HG03066 (cell line): ENCODE results near the gene SPTB.
A peak's percentile ranks its signal among the peaks of the same experiment; 100 is the strongest.
"Not testable (repeated sequence)": the region's sequence is repeated elsewhere in the genome, so short reads cannot be mapped to it uniquely, and the experiment has no call there.

Source experiments
- ATAC-seq: cut with Tn5 transposase; IDR thresholded peaks from one replicate; pipeline ENCODE4 v1.9.1; 2021; ENCODE audit warnings: low read depth; ENCODE audit not compliant: unreplicated experiment

The SPTB gene

GRCh38 chr14:64825006-64825405 is 54.7 kb downstream of the SPTB start:
- no peak for ATAC-seq

DNA sequence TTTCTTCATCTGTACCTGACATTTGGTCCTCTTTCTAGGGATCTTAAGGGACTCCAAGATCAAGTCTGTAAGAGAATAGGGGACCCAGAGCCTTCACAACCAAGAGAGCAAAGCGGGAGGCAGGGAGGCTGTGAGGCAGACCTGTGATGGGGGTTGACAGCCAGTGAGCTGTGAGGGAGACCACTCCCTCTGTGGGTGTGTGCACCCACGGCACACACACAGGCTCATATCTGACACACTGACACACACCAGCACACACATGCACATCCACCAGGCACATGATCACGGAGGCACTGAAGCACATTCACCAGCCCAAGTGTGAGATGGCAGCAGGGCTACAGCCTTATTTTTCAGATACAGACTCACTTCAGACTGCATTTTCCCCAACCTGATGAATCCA is 55.2 kb downstream of the SPTB start:
- ATAC-seq, result no peak

DNA sequence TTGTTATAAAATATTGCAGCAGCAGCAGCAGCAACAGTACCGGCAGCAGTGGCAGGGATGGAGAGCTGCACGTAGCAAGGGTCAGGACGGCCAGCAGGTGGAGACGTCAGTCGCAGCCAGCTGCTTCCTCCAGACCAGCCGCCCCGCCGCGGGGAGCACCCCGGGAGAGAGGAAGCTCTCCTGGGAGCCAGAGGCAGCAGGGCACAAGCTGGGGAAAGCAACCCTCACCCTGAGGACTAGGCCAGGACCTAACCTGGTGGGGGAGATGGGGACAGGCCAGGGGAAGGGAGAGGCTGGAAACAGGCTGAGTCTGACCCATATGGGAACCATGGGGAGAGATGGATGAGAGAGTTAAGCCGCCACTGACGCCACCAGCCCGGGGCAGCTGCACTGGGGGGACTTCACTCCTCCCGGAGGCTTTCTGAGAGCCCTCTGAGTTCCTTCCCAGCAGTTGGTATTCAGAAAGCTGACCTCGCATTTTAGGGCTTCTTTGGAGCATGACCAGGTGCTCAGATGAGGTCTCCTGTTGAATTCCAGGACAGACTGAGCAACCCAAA is 56.3 kb downstream of the SPTB start:
- ATAC-seq, result peak; percentile 66

GRCh38 chr14:64821651-64822050 is 58.1 kb downstream of the SPTB start:
- no peak for ATAC-seq

DNA sequence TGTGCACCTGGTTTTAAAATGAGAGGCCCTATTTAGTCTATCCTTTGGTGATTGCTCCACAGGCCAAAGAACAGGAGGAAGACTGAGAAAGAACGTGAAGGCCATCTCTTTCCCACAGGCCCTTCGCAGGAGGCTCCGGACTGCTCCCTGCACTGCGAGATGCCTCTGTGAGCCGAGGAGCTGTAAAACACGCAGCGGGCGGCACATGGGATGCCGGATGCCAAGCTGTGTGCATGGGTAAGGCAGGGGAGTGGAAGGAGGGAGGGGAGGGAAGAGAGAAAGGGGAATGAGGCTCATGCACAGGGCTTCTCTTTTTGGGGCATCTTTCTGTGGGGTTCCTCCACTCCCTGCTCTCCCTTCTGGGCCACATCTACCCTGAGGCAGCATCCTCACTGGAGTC is 61.6 kb downstream of the SPTB start:
- no peak for ATAC-seq

- ATAC-seq, result no peak
Observed at GRCh38 chr14:64817631-64818030, 62.1 kb downstream of the SPTB start.

GRCh38 chr14:64816221-64816783 is 63.4 kb downstream of the SPTB start:
- ATAC-seq, result no peak

- no peak for ATAC-seq
Observed at GRCh38 chr14:64815257-64815656, 64.5 kb downstream of the SPTB start.

DNA sequence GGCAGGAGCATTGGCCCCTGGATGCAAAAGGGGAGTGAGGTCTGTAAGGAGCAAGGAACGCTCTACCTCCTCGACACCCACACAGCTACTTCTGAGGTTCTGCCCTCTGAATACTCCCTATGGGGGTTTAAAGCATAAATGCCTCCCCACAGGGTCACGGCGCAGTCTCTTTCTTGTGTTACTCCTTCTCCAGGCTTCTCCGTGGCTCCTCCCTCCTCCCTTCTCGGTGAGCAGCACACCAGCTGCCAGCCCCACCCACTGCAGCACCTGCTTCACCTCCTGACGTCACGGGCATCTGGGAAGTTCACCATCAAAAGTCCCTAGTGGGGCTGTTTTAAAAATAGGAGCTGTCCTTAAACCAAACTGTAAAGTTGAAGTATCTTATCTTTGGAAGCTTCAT is 67.3 kb downstream of the SPTB start:
- ATAC-seq, result no peak

GRCh38 chr14:64811676-64812075 is 68.0 kb downstream of the SPTB start:
- ATAC-seq, result no peak

DNA sequence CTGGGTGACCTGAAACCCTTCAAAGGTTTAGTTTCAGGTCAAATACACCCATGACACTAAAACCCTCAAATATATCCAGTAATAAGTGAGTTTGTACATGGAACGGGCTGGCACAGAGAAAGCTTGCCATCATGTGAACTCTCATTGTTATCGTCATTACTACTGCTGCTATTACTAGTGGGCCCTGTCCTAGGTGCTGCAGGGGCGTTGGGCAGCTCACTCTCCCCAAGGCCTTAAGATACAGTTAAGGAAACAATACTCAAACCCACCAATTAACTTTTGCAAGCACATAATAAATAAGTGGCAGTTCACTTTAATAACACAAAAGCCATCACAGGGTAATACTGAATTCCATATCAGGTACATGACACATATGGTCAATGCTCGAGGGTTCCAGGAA is 71.3 kb downstream of the SPTB start:
- ATAC-seq, result no peak

DNA sequence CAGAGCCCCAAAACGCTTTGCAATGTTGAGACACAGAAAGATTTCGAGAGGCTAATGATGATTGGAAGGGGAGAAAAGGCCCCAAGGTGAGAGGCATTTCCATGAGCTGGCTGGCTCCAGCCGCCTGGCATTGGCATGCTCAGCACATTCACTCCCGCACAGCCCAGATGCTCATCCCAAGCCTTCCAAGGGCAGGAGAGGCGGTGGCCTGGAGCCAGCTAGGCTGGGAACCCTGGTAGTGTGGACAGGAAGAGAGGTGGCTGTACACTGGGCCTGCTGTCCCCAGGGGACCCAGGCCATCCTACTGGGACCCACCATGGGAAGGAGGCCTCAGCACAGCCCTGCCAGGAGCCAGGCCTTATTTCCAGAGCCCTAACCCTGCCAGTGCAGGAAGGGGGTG is 72.2 kb downstream of the SPTB start:
- ATAC-seq, result no peak

- ATAC-seq, result no peak
Observed at GRCh38 chr14:64806862-64807495, 72.7 kb downstream of the SPTB start.

DNA sequence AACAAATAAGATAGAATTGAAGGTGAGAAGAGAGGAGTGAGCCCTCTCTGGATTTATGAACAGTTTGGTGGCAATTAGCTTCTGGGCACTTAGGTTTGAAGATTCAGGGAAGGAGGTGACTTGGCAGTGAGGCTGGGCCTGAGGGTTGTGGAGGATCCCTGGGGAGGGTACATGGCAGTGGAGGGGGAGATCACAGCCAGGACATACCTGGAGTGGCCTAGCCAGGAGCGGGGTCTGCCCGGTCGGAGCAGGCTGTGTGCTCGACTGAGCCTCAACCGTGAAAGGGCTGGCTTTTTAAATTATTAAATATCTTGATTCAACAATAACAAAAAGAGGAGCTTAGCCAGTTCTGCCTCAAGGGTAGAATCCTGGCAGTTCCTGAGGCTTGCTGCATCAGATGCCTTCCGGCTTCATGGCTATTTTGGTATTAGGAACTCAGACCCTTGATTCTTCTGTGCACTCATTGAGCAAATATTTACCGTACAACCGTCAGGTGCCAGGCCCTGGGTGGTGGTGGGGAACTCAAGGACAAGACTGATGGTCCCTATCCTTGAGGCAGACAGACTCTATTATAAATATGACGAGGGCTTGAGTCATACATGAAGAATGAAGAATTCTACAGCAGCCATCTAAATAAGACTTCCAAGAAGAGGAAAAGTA is 73.4 kb downstream of the SPTB start:
- ATAC-seq, result no peak

DNA sequence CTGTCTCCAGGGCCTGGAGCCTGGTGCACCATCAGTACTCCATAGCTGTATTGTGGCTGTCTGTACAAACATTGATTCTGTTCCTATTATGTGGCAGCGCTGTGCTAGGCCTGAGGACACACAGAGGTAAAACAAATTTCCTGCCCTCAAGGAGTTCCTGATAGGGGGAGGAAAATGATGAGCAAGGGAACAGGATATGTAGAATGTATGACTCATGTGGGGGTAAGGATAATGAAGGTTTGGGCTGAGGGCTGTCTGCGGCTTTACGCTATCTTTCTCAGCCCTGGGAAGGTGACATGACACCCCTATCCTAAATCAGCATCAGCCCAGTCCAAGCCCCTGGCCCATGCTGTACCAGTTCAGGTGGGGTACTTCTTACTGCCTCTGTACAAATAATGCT is 74.1 kb downstream of the SPTB start:
- ATAC-seq, result not testable (repeated sequence)

- ATAC-seq, result no peak
Observed at GRCh38 chr14:64804754-64805260, 74.9 kb downstream of the SPTB start.

DNA sequence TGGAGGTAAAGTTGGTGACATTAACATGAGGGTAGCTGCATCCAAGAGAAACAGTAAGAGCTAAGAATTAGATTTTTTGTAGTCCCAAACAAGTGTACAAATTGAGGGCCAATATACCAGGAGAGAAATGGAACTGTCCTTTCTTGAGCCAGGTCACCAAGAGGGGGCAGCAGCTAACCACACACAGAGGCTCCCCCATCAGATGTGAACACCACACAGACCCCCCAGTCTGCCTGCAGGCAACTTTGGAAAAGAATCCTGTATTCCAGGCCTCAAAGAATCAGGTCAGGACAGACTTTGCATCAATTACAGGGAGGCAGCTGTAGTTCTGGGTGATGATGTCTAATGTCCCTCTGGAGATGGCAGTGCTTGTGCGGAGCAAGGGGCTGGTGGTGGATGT is 77.9 kb downstream of the SPTB start:
- ATAC-seq, result no peak

GRCh38 chr14:64801046-64801445 is 78.7 kb downstream of the SPTB start:
- ATAC-seq, result no peak

GRCh38 chr14:64800000-64800399 is 79.7 kb downstream of the SPTB start:
- no peak for ATAC-seq

- ATAC-seq, result no peak
Observed at GRCh38 chr14:64799555-64799954, 80.2 kb downstream of the SPTB start.

GRCh38 chr14:64796369-64796768 is 83.3 kb downstream of the SPTB start:
- no peak for ATAC-seq

- ATAC-seq, result no peak
Observed at GRCh38 chr14:64795921-64796320, 83.8 kb downstream of the SPTB start.
